WTC11 (cell line): ENCODE data around the gene PCDHGC4. TPM values are rescaled to one million over a fixed set of nuclear protein-coding genes. Genes with fewer than 3 reads are reported as not detected.

Experiments
- ATAC-seq: fragments of 200-7000 bp; cut with Tn5 transposase; 2 replicates; pipeline ENCODE4 v1.10.0; 2021; ENCODE audit warnings: mild to moderate bottlenecking, moderate library complexity
- Bru-seq: library from RNA; stranded (reverse); fragments of 400-500 nt; gene quantifications from one replicate; lab custom pipeline; 2021; lab: Mats Ljungman, UMichigan
- CTCF ChIA-PET: fragments of 300-600 bp; sonication (Branson Sonifier 250); formaldehyde crosslinking; loops from one replicate; lab custom pipeline; 2021; ENCODE audit warnings: antibody characterized with exemption; lab: Charles Lee
- POLR2A ChIA-PET: fragments of 350-600 bp; sonication (Branson Sonifier 250); formaldehyde crosslinking; loops from one replicate; lab custom pipeline; 2021; ENCODE audit warnings: antibody characterized with exemption; lab: Charles Lee
- DNase-seq: peaks from one replicate; pipeline ENCODE4 v3.0.0; 2021; ENCODE audit warnings: low spot score
- H3K27ac Mint-ChIP-seq: 2 replicates; pipeline ENCODE4 v1.8.0; 2021; ENCODE audit warnings: mixed read lengths
- H3K27me3 Mint-ChIP-seq: 2 replicates; pipeline ENCODE4 v1.8.0; 2021; ENCODE audit warnings: low read depth, mild to moderate bottlenecking, moderate library complexity, mixed read lengths
- H3K36me3 Mint-ChIP-seq: 2 replicates; pipeline ENCODE4 v1.8.0; 2021; ENCODE audit warnings: mixed read lengths
- H3K4me1 Mint-ChIP-seq: 2 replicates; pipeline ENCODE4 v1.8.0; 2022; ENCODE audit warnings: mixed read lengths
- H3K4me3 Mint-ChIP-seq: 2 replicates; pipeline ENCODE4 v1.8.0; 2021; ENCODE audit warnings: mild to moderate bottlenecking, moderate library complexity, mixed read lengths
- H3K9me3 Mint-ChIP-seq: 2 replicates; pipeline ENCODE4 v1.8.0; 2021; ENCODE audit warnings: mixed read lengths
- AR ChIP-seq: fragments of 250-450 bp; sonication (Bioruptor Pico); IDR thresholded peaks from 2 replicates; pipeline ENCODE4 v1.9.0; 2021; ENCODE audit warnings: mild to moderate bottlenecking
- ARID4B ChIP-seq: sonication (generic); formaldehyde crosslinking; IDR thresholded peaks from 2 replicates; pipeline ENCODE4 v1.8.0; 2023; ENCODE audit warnings: missing genetic modification reagents, mild to moderate bottlenecking, borderline replicate concordance
- CREM ChIP-seq: sonication (generic); formaldehyde crosslinking; IDR thresholded peaks from 2 replicates; pipeline ENCODE4 v1.8.1; 2022; ENCODE audit warnings: mild to moderate bottlenecking, missing genetic modification reagents, moderate library complexity
- ESRRA ChIP-seq: sonication (generic); formaldehyde crosslinking; IDR thresholded peaks from 2 replicates; pipeline ENCODE4 v1.8.1; 2022; ENCODE audit warnings: mild to moderate bottlenecking, missing genetic modification reagents, borderline replicate concordance
- NFE2L1 ChIP-seq: sonication (generic); formaldehyde crosslinking; IDR thresholded peaks from 2 replicates; pipeline ENCODE4 v1.8.1; 2023; ENCODE audit warnings: missing genetic modification reagents
- NFYB ChIP-seq: sonication (generic); formaldehyde crosslinking; conservative IDR thresholded peaks from 2 replicates; pipeline ENCODE4 v1.8.0; 2022; ENCODE audit warnings: low read depth, missing genetic modification reagents
- RELA ChIP-seq: sonication (generic); formaldehyde crosslinking; IDR thresholded peaks from 2 replicates; pipeline ENCODE4 v1.8.1; 2022; ENCODE audit warnings: missing genetic modification reagents, mild to moderate bottlenecking, borderline replicate concordance
- SMAD4 ChIP-seq: sonication (generic); formaldehyde crosslinking; IDR thresholded peaks from 2 replicates; pipeline ENCODE4 v1.8.0; 2022; ENCODE audit warnings: mild to moderate bottlenecking, missing genetic modification reagents
- SOX15 ChIP-seq: fragments of 250-450 bp; sonication (Bioruptor Pico); IDR thresholded peaks from 2 replicates; pipeline ENCODE4 v1.9.0; 2021; ENCODE audit warnings: mild to moderate bottlenecking
- SP1 ChIP-seq: sonication (generic); formaldehyde crosslinking; conservative IDR thresholded peaks from 2 replicates; pipeline ENCODE4 v1.8.1; 2022; ENCODE audit warnings: missing genetic modification reagents
- ZNF423 ChIP-seq: fragments of 250-450 bp; sonication (Bioruptor Pico); IDR thresholded peaks from 2 replicates; pipeline ENCODE4 v2.1.2; 2022; ENCODE audit warnings: mild to moderate bottlenecking, moderate library complexity
- ZSCAN18 ChIP-seq: fragments of 250-450 bp; sonication (Bioruptor Pico); IDR thresholded peaks from 2 replicates; pipeline ENCODE4 v2.1.2; 2022; ENCODE audit warnings: mild to moderate bottlenecking, moderate library complexity
- long read RNA-seq, 3 experiments: library from RNA in 1 of 3; library from capped mRNA in 1 of 3; library from polyadenylated mRNA in 1 of 3; unstranded in 2 of 3; stranded (forward) in 1 of 3; transcript quantifications; one replicate each; pipeline ENCODE4 v2.0.0, GENCODE V29; 2021
- total RNA-seq: library from RNA; stranded (reverse); gene quantifications from 3 replicates; pipeline ENCODE4 v1.2.3, GENCODE V29; 2021
- TF ChIP-seq, protein P1 (sequence below): sonication (generic); formaldehyde crosslinking; conservative IDR thresholded peaks from 2 replicates; pipeline ENCODE4 v1.8.1; 2023; ENCODE audit warnings: mild to moderate bottlenecking, low read depth, missing genetic modification reagents, moderate library complexity
- TF ChIP-seq, protein P2 (sequence below): sonication (generic); formaldehyde crosslinking; IDR thresholded peaks from 2 replicates; pipeline ENCODE4 v1.8.0; 2023; ENCODE audit warnings: mild to moderate bottlenecking, missing genetic modification reagents
- TF ChIP-seq, protein P3 (sequence below): sonication (generic); formaldehyde crosslinking; IDR thresholded peaks from 2 replicates; pipeline ENCODE4 v1.8.1; 2022; ENCODE audit warnings: low read depth, missing genetic modification reagents, borderline replicate concordance
- TF ChIP-seq, protein P4 (sequence below): sonication (generic); formaldehyde crosslinking; IDR thresholded peaks from 2 replicates; pipeline ENCODE4 v1.8.0; 2022; ENCODE audit warnings: mild to moderate bottlenecking, missing genetic modification reagents

PCDHGC4 gene
- 4.5 to 6.1 TPM (median 5.1 TPM) in 3 replicates for total RNA-seq
- percentile 63 among the genes with signal in this experiment for Bru-seq, nascent RNA
- long read RNA-seq, experiment 1, full-length matches to known transcripts, result 14 of 14 reads
- long read RNA-seq, experiment 1, partial matches to known transcripts, result 0 of 14 reads
- long read RNA-seq, experiment 1, other reads (novel, unspliced or antisense), result 0 of 14 reads
- long read RNA-seq, experiment 2, full-length matches to known transcripts, result 2 of 2 reads
- long read RNA-seq, experiment 2, partial matches to known transcripts, result 0 of 2 reads
- long read RNA-seq, experiment 2, other reads (novel, unspliced or antisense), result 0 of 2 reads
- long read RNA-seq, experiment 3, partial matches to known transcripts, result 0 of 1 reads
- long read RNA-seq, experiment 3, other reads (novel, unspliced or antisense), result 0 of 1 reads

DNA sequence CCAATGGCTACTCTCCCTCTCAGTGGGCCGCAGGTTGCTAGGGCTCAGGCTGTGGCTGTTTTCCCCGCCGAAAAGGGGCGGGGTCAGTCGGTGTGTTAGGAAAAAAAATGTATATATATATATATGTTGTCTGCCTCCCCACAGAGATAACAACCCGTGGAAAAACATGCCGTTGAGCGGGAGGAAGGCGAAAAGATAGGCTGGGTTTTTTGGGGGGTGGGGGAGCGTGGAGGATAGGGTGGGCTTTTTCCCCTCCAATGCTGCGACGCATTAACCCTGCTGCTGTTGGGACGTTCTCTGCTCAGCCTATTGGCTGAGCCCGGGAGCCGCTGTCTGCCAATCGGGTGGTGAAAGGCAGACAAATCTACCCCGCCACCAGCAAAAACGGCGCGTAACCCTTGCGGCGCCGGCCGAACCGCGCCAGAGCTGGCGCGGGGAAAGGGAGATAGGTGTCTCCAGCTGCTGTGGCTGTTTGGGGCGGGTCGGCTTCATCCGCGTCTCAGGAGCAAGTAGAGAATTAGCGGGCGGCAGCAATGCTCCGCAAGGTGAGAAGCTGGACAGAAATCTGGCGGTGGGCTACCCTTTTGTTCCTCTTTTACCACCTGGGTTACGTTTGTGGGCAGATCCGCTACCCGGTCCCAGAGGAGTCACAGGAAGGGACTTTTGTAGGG, at the start of gene PCDHGC4:
TSS of gene PCDHGC4 (plus strand) at position 390 of the 671 bp plus-strand sequence. CDS start at position 534, 144 bp downstream.
- ChIA-PET CTCF (interaction anchor here (0.5 to 4.6 kb wide), 22 partner anchors 9 to 390 kb away, joined by 3 to 42 read pairs (median 6); partner anchors contain the start of genes PCDHB14, PCDHB15, PCDHB16 and PCDHB2), POLR2A (interaction anchor here (0.8 to 2.8 kb wide), 5 partner anchors 8 to 71 kb away, joined by 3 to 17 read pairs (median 4); partner anchors contain the start of gene PCDHGA10)
- H3K36me3 Mint-ChIP-seq, result peaks cover 9% of the 10 kb centered on the region
- peak; percentile 84 for DNase-seq
- peaks cover 33% of the 10 kb centered on the region for H3K27me3 Mint-ChIP-seq
- H3K27ac Mint-ChIP-seq, result peak within 1 kb of the TSS; percentile 90
- peak; percentile 89 for ATAC-seq
- peak within 1 kb of the TSS; percentile 71 for H3K4me3 Mint-ChIP-seq
- no peaks in the 10 kb centered on the region for H3K9me3 Mint-ChIP-seq
- peaks cover 60% of the 10 kb centered on the region for H3K4me1 Mint-ChIP-seq
- TF ChIP-seq, protein P1, sequence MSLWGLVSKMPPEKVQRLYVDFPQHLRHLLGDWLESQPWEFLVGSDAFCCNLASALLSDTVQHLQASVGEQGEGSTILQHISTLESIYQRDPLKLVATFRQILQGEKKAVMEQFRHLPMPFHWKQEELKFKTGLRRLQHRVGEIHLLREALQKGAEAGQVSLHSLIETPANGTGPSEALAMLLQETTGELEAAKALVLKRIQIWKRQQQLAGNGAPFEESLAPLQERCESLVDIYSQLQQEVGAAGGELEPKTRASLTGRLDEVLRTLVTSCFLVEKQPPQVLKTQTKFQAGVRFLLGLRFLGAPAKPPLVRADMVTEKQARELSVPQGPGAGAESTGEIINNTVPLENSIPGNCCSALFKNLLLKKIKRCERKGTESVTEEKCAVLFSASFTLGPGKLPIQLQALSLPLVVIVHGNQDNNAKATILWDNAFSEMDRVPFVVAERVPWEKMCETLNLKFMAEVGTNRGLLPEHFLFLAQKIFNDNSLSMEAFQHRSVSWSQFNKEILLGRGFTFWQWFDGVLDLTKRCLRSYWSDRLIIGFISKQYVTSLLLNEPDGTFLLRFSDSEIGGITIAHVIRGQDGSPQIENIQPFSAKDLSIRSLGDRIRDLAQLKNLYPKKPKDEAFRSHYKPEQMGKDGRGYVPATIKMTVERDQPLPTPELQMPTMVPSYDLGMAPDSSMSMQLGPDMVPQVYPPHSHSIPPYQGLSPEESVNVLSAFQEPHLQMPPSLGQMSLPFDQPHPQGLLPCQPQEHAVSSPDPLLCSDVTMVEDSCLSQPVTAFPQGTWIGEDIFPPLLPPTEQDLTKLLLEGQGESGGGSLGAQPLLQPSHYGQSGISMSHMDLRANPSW, result no peak
- TF ChIP-seq ESRRA (CRISPR knock-in tag) (no peak), ZSCAN18 (CRISPR knock-in tag) (no peak), NFE2L1 (no peak), NFYB (CRISPR knock-in tag) (peak; percentile 47; the same call in 1 of the 2 replicates), AR (no peak), CREM (CRISPR knock-in tag) (0 out of 2 replicates have a peak, but pooled peaks have one; percentile 5), SOX15 (CRISPR knock-in tag) (no peak), RELA (no peak), SP1 (CRISPR knock-in tag) (0 out of 2 replicates have a peak, but pooled peaks have one; percentile 24), ARID4B (0 out of 2 replicates have a peak, but pooled peaks have one; percentile 15), SMAD4 (CRISPR knock-in tag) (no peak), ZNF423 (CRISPR knock-in tag) (no peak)
- TF ChIP-seq, protein P2, sequence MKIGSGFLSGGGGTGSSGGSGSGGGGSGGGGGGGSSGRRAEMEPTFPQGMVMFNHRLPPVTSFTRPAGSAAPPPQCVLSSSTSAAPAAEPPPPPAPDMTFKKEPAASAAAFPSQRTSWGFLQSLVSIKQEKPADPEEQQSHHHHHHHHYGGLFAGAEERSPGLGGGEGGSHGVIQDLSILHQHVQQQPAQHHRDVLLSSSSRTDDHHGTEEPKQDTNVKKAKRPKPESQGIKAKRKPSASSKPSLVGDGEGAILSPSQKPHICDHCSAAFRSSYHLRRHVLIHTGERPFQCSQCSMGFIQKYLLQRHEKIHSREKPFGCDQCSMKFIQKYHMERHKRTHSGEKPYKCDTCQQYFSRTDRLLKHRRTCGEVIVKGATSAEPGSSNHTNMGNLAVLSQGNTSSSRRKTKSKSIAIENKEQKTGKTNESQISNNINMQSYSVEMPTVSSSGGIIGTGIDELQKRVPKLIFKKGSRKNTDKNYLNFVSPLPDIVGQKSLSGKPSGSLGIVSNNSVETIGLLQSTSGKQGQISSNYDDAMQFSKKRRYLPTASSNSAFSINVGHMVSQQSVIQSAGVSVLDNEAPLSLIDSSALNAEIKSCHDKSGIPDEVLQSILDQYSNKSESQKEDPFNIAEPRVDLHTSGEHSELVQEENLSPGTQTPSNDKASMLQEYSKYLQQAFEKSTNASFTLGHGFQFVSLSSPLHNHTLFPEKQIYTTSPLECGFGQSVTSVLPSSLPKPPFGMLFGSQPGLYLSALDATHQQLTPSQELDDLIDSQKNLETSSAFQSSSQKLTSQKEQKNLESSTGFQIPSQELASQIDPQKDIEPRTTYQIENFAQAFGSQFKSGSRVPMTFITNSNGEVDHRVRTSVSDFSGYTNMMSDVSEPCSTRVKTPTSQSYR (CRISPR knock-in tag), result no peak
- TF ChIP-seq, protein P3, sequence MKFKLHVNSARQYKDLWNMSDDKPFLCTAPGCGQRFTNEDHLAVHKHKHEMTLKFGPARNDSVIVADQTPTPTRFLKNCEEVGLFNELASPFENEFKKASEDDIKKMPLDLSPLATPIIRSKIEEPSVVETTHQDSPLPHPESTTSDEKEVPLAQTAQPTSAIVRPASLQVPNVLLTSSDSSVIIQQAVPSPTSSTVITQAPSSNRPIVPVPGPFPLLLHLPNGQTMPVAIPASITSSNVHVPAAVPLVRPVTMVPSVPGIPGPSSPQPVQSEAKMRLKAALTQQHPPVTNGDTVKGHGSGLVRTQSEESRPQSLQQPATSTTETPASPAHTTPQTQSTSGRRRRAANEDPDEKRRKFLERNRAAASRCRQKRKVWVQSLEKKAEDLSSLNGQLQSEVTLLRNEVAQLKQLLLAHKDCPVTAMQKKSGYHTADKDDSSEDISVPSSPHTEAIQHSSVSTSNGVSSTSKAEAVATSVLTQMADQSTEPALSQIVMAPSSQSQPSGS (CRISPR knock-in tag), result no peak
- TF ChIP-seq, protein P4, sequence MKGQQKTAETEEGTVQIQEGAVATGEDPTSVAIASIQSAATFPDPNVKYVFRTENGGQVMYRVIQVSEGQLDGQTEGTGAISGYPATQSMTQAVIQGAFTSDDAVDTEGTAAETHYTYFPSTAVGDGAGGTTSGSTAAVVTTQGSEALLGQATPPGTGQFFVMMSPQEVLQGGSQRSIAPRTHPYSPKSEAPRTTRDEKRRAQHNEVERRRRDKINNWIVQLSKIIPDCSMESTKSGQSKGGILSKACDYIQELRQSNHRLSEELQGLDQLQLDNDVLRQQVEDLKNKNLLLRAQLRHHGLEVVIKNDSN (CRISPR knock-in tag), result no peak
